ENCODE results near the gene NPHP4.

NPHP4 gene

DNA sequence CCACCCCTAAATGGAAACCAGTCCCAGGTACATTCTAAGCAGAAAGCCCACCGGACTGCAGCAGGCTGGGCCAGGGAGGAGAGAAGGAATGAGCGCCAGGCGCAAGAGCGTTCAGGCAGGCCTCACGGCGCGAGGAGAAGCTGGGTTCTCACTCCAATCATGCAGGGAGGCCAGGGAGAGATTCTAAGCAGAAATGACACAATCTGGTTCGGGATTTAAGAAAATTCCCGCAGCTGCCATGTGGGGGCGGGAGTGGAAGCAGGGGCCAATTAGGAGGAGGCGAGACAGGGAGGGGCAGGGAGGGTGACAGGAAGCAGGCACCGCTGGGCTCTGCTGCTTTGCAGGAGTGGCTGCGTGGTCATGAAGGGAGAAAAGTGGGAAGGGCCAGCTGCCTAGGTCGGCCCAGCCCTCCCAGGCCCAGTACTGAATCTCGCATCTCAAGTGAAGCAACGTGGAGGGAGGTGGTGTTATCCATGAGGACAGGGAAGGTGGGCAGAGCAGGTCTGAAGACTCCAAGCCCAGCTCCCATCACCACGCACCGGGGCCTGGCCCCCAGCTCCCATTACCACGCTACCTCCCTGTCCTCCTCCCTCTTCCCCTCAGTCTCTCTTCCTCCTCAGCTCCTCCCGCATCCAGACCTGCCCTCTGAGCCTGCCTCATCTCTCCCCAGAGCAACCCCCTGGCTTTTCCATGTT is 11.8 kb downstream of the NPHP4 start:
- Histone ChIP-seq H3K4me3 (ENCODE audit: low read depth in 1 of 5, low read length in 5 of 5) (peak overlapping the region in 1 of 5 donors; percentile 6), H3K36me3 (ENCODE audit: control insufficient read depth in 5 of 5, insufficient read depth in 5 of 5, low read length in 5 of 5) (peaks cover 5 to 37% (median 8%) of the 10 kb centered on the region in 5 donors), H3K9me3 (ENCODE audit: control insufficient read depth in 5 of 5, low read length in 5 of 5) (no peaks in the 10 kb centered on the region), H3K4me1 (ENCODE audit: control insufficient read depth in 5 of 5, insufficient read depth in 5 of 5, low read length in 5 of 5) (peaks cover 0 to 12% (median 10%) of the 10 kb centered on the region in 5 donors), H3K27me3 (ENCODE audit: control insufficient read depth in 5 of 5, insufficient read depth in 4 of 5, low read length in 5 of 5) (no peaks in the 10 kb centered on the region), H3K27ac (ENCODE audit: low read depth, low read length) (no peak overlapping the region), H3K9ac (ENCODE audit: low read length in 5 of 5) (peak overlapping the region in 1 of 5 donors; percentile 43)

- H3K4me3 ChIP-seq (ENCODE audit: low read depth in 1 of 5, low read length in 5 of 5): peak overlapping the region in 1 of 5 donors; percentile 6
- H3K27ac ChIP-seq (ENCODE audit: low read depth, low read length): no peak overlapping the region
- peak overlapping the region in 1 of 5 donors; percentile 35 for H3K9ac ChIP-seq (ENCODE audit: low read length in 5 of 5)
- no peaks in the 10 kb centered on the region for H3K9me3 ChIP-seq (ENCODE audit: control insufficient read depth in 5 of 5, low read length in 5 of 5)
- no peaks in the 10 kb centered on the region for H3K27me3 ChIP-seq (ENCODE audit: control insufficient read depth in 5 of 5, insufficient read depth in 4 of 5, low read length in 5 of 5)
- peaks cover 5 to 30% (median 8%) of the 10 kb centered on the region in 5 donors for H3K36me3 ChIP-seq (ENCODE audit: control insufficient read depth in 5 of 5, insufficient read depth in 5 of 5, low read length in 5 of 5)
- H3K4me1 ChIP-seq (ENCODE audit: control insufficient read depth in 5 of 5, insufficient read depth in 5 of 5, low read length in 5 of 5): peaks cover 0 to 13% (median 10%) of the 10 kb centered on the region in 5 donors
Measured at GRCh38 chr1:5979536-5980313, 12.5 kb downstream of the NPHP4 start.

DNA sequence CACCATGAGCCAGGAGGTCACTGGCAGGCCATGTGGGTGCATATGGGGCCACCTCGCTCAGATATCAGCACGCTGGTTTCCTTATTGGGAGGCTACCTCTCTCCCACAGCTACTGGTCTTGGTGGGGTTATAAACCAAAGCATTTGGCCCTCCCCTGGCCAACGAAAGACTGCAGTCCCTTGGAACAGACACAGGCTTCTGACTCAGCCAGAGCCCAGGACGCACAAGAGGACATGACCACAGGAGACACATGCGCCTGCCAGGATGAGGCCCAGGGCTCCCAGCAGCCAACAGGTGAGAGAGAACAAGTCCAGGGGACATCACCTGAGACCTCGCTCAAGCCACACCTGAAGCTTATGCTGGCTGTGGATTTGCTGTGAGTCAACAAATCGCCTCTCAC is 13.8 kb downstream of the NPHP4 start:
- Histone ChIP-seq H3K9ac (ENCODE audit: low read length in 5 of 5) (no peak overlapping the region), H3K36me3 (ENCODE audit: control insufficient read depth in 5 of 5, insufficient read depth in 5 of 5, low read length in 5 of 5) (peaks cover 3 to 22% (median 5%) of the 10 kb centered on the region in 5 donors), H3K27ac (ENCODE audit: low read depth, low read length) (no peak overlapping the region), H3K4me1 (ENCODE audit: control insufficient read depth in 5 of 5, insufficient read depth in 5 of 5, low read length in 5 of 5) (peaks cover 0 to 16% (median 10%) of the 10 kb centered on the region in 5 donors), H3K4me3 (ENCODE audit: low read depth in 1 of 5, low read length in 5 of 5) (no peak overlapping the region), H3K27me3 (ENCODE audit: control insufficient read depth in 5 of 5, insufficient read depth in 4 of 5, low read length in 5 of 5) (no peaks in the 10 kb centered on the region), H3K9me3 (ENCODE audit: control insufficient read depth in 5 of 5, low read length in 5 of 5) (no peaks in the 10 kb centered on the region)

DNA sequence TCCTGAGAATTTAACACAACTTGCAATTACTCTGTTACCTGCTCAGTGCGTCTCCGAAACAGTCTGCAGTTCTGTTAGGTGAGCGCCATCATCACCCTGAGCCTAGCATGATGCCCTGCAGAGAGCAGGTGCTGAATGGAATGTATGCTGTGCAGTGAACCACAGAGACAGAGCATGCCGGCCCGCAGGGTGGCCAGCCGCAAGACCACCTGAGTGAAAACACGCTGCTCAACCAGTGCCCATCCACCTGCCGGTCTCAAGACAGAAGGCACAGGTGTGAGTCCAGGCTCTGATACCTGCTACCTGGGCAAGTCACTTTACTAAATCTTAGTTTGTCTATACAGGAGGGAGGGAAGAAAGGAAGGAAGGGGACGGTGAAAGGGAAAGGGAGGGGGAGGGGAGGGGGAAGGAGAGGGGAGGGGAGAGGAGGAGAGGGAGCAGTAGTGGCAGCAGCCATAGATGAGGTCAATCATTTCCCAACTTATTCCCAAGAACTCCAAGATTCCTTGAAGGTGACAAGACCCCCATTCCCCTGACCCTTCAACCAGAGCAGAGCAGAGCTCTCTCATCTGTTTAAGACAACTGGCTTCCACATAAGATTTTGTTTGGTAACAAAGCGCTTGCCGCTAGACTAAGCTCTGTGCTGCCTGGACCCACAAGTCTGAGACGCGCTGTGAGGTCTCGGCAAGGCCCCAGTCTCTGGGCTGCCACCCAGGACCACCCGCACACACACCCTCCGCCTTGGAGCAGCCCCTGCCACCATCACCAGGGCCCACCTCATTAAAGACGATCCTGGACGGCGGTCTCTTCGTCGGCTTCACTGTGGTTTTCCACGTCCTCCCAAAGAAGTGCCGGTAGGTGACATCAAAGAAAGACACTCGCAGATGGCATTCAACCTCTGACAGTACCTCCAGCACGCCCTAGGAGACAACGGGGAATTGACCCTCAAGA is 14.5 kb downstream of the NPHP4 start:
- Histone ChIP-seq H3K36me3 (ENCODE audit: control insufficient read depth in 5 of 5, insufficient read depth in 5 of 5, low read length in 5 of 5) (peaks cover 0 to 17% (median 5%) of the 10 kb centered on the region in 5 donors), H3K27me3 (ENCODE audit: control insufficient read depth in 5 of 5, insufficient read depth in 4 of 5, low read length in 5 of 5) (no peaks in the 10 kb centered on the region)

DNA sequence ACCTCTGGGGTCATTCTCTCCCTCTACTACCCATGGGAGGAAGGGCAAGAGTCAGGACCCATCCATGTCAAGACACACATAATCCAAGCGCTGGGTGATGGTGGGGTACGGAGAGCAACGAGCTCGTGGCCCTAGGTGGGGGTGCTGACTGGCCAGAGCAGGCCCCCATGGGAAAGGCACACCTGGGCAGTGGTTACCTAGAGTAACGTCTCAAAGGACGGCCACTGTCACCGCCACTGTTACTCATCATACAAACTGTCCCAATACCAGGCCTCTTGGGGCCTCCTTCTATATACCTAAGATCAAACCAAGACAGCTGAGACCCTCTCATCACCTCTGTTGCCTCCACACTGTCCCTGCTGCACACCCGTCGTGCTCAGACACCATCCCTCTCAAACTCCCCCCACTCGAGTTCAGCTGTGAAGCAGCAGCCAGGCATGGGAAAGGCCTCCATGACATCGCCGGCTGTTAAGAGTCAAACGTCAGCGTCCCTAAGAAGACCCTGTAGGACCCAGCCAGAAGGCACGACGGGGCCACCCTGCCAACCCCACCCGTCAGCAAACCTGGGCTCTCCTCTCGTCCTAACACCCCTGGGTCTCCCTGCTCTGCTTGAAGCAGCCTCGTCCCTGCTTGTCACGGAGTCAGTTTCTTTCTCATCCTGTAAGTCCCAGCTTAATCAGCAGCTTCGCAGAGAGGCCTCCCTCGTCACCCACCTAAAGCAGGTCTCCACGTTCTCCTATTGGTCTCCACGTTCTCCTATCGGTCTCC is 15.3 kb downstream of the NPHP4 start:
- peaks cover 0 to 18% (median 5%) of the 10 kb centered on the region in 5 donors for H3K36me3 ChIP-seq (ENCODE audit: control insufficient read depth in 5 of 5, insufficient read depth in 5 of 5, low read length in 5 of 5)

More for the DNA sequence above, 14.5 kb downstream of the NPHP4 start:
- Histone ChIP-seq H3K4me3 (ENCODE audit: low read depth in 1 of 5, low read length in 5 of 5) (no peak overlapping the region), H3K4me1 (ENCODE audit: control insufficient read depth in 5 of 5, insufficient read depth in 5 of 5, low read length in 5 of 5) (peaks cover 0 to 16% (median 10%) of the 10 kb centered on the region in 5 donors), H3K9me3 (ENCODE audit: control insufficient read depth in 5 of 5, low read length in 5 of 5) (no peaks in the 10 kb centered on the region), H3K27ac (ENCODE audit: low read depth, low read length) (no peak overlapping the region), H3K9ac (ENCODE audit: low read length in 5 of 5) (no peak overlapping the region)

GRCh38 chr1:5976231-5976630 is 16.0 kb downstream of the NPHP4 start:
- Histone ChIP-seq H3K4me1 (ENCODE audit: control insufficient read depth in 5 of 5, insufficient read depth in 5 of 5, low read length in 5 of 5) (peaks cover 0 to 16% (median 10%) of the 10 kb centered on the region in 5 donors), H3K27ac (ENCODE audit: low read depth, low read length) (no peak overlapping the region), H3K36me3 (ENCODE audit: control insufficient read depth in 5 of 5, insufficient read depth in 5 of 5, low read length in 5 of 5) (peaks cover 0 to 22% (median 5%) of the 10 kb centered on the region in 5 donors), H3K27me3 (ENCODE audit: control insufficient read depth in 5 of 5, insufficient read depth in 4 of 5, low read length in 5 of 5) (no peaks in the 10 kb centered on the region), H3K9ac (ENCODE audit: low read length in 5 of 5) (no peak overlapping the region), H3K9me3 (ENCODE audit: control insufficient read depth in 5 of 5, low read length in 5 of 5) (no peaks in the 10 kb centered on the region), H3K4me3 (ENCODE audit: low read depth in 1 of 5, low read length in 5 of 5) (no peak overlapping the region)

More for the DNA sequence above, 15.3 kb downstream of the NPHP4 start:
- H3K27me3 ChIP-seq (ENCODE audit: control insufficient read depth in 5 of 5, insufficient read depth in 4 of 5, low read length in 5 of 5): no peaks in the 10 kb centered on the region
- H3K9ac ChIP-seq (ENCODE audit: low read length in 5 of 5): no peak overlapping the region
- H3K4me3 ChIP-seq (ENCODE audit: low read depth in 1 of 5, low read length in 5 of 5): no peak overlapping the region
- no peak overlapping the region for H3K27ac ChIP-seq (ENCODE audit: low read depth, low read length)
- H3K9me3 ChIP-seq (ENCODE audit: control insufficient read depth in 5 of 5, low read length in 5 of 5): no peaks in the 10 kb centered on the region
- H3K4me1 ChIP-seq (ENCODE audit: control insufficient read depth in 5 of 5, insufficient read depth in 5 of 5, low read length in 5 of 5): peaks cover 0 to 16% (median 10%) of the 10 kb centered on the region in 5 donors

DNA sequence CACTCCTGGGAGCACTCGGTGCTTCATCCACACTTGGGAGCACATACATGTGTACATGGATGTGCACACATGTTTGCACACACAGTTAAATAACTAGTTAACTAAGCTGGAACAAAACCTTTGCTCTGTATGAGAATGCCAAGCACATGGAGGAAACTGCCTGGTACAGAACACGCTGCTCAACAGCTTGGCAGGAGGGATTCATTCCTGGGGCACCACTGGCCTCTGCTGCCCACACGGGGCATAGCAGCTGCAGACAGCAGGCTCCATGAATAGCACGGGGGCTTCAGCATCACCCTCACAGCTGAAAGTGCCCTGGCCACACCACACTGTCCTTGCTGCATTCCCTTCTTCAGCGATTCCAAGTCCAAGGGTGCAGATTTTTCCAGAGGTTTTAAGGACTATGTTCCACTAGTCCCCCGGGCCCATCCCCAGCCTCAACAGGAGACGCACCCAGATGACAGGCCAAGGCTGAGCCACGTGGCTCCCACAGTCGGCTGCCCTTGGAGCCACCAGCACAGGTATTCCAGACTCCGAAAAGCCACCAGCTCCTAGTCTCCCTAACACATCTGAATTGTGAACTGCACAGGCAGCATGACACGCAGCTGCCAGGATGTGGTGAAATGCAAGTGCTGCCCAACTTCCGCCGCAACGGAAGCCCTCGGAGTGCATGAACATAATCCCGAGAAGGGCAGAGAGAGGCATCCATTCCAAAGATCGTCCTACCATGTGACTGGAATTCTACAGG is 16.9 kb downstream of the NPHP4 start:
- Histone ChIP-seq H3K27ac (ENCODE audit: low read depth, low read length) (no peak overlapping the region), H3K9me3 (ENCODE audit: control insufficient read depth in 5 of 5, low read length in 5 of 5) (no peaks in the 10 kb centered on the region), H3K4me3 (ENCODE audit: low read depth in 1 of 5, low read length in 5 of 5) (no peak overlapping the region), H3K27me3 (ENCODE audit: control insufficient read depth in 5 of 5, insufficient read depth in 4 of 5, low read length in 5 of 5) (no peaks in the 10 kb centered on the region), H3K36me3 (ENCODE audit: control insufficient read depth in 5 of 5, insufficient read depth in 5 of 5, low read length in 5 of 5) (peaks cover 0 to 25% (median 5%) of the 10 kb centered on the region in 5 donors), H3K9ac (ENCODE audit: low read length in 5 of 5) (no peak overlapping the region), H3K4me1 (ENCODE audit: control insufficient read depth in 5 of 5, insufficient read depth in 5 of 5, low read length in 5 of 5) (peaks cover 0 to 10% (median 5%) of the 10 kb centered on the region in 5 donors)

DNA sequence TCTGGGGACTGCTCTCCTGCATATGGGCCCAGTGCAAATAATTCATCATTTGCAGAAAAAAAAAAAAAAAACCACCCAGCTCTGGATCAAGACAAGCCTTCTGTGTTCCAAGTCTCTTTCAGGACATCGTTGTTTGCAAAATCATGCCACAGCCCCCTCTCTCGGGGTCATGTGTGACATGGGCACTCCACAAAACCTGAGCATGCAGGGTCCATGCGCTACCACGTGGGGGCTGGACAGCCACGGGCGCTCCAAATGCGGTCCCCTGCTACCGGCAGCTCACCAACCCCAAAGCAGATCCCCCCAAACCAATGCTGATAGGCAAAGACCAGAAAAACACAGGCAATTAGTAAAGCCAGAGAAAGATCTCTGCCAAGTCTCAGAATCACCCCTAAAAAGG is 17.6 kb downstream of the NPHP4 start:
- Histone ChIP-seq H3K27ac (ENCODE audit: low read depth, low read length) (no peak overlapping the region), H3K4me1 (ENCODE audit: control insufficient read depth in 5 of 5, insufficient read depth in 5 of 5, low read length in 5 of 5) (peaks cover 0 to 6% (median 0%) of the 10 kb centered on the region in 5 donors), H3K4me3 (ENCODE audit: low read depth in 1 of 5, low read length in 5 of 5) (no peak overlapping the region), H3K36me3 (ENCODE audit: control insufficient read depth in 5 of 5, insufficient read depth in 5 of 5, low read length in 5 of 5) (peaks cover 0 to 25% (median 5%) of the 10 kb centered on the region in 5 donors), H3K27me3 (ENCODE audit: control insufficient read depth in 5 of 5, insufficient read depth in 4 of 5, low read length in 5 of 5) (no peaks in the 10 kb centered on the region), H3K9ac (ENCODE audit: low read length in 5 of 5) (no peak overlapping the region), H3K9me3 (ENCODE audit: control insufficient read depth in 5 of 5, low read length in 5 of 5) (no peaks in the 10 kb centered on the region)

Data from subcutaneous abdominal adipose tissue (tissue), 5 donors.